Neutrophil (primary cell): ENCODE data around the gene PELI3.
A peak's percentile ranks its signal among the peaks of the same experiment; 100 is the strongest.
"Not testable (repeated sequence)": the region's sequence is repeated elsewhere in the genome, so short reads cannot be mapped to it uniquely, and the experiment has no call there.

Experiments used
- H3K27ac ChIP-seq: fragments of 200-600 bp; sonication (generic); 2 replicates; pipeline ENCODE4 v1.5.1; 2016; ENCODE audit warnings: mild to moderate bottlenecking, moderate library complexity
- H3K27me3 ChIP-seq: fragments of 200-600 bp; sonication (generic); 2 replicates; pipeline ENCODE4 v1.6.0; 2016; ENCODE audit warnings: mild to moderate bottlenecking
- H3K36me3 ChIP-seq: fragments of 200-600 bp; sonication (generic); 2 replicates; pipeline ENCODE4 v1.5.1; 2017
- H3K4me1 ChIP-seq, 2 experiments: fragments of 200-600 bp in 1 of 2; sonication (generic) in 1 of 2; 1 replicate in 1 of 2; 2 replicates in 1 of 2; pipeline versions ENCODE4 v1.5.1 to v1.6.1; 2013 to 2016; ENCODE audit warnings: low read depth in 1 of 2, low read length in 1 of 2, mild to moderate bottlenecking in 1 of 2, moderate library complexity in 1 of 2; ENCODE audit not compliant: control insufficient read depth in 1 of 2, insufficient read depth in 1 of 2
- H3K4me3 ChIP-seq, 2 experiments: fragments of 200-600 bp in 1 of 2; sonication (generic) in 1 of 2; 1 replicate in 1 of 2; 2 replicates in 1 of 2; pipeline ENCODE4 v1.5.1; 2013 to 2016; ENCODE audit warnings: low read depth in 1 of 2, low read length in 1 of 2, mild to moderate bottlenecking in 1 of 2, moderate library complexity in 1 of 2
- H3K9me3 ChIP-seq: fragments of 200-600 bp; sonication (generic); 2 replicates; pipeline ENCODE4 v1.5.1; 2016
- CTCF ChIP-seq: fragments of 200-600 bp; sonication (generic); IDR thresholded peaks from 2 replicates; pipeline ENCODE4 v1.5.1; 2016; ENCODE audit warnings: antibody characterized with exemption

The PELI3 gene

DNA sequence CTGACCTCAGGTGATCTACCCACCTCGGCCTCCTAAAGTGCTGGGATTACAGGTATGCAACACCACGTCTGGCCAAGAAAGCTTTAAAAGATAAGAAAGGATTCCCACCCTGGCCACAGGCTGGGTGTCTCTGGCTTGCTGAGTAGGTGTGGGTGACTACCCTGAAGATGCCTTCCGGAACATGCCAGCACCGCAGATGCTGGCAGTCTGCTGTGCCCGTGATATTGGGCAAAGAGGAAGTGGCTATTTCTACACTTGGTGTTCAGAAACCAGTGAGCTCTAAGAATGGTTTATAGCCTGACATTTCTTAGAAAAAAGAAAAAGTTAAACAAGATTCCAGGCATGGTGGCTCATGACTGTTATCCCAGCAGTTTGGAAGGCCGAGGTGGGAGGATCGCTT is 34.1 kb upstream of the PELI3 start:
- no peak overlapping the region for H3K4me3 ChIP-seq
- no peak for TF ChIP-seq CTCF
- H3K27ac ChIP-seq: peak overlapping the region; percentile 68
- no peaks in the 10 kb centered on the region for H3K9me3 ChIP-seq
- H3K36me3 ChIP-seq: peaks cover 7% of the 10 kb centered on the region
- peaks cover 14 to 21% of the 10 kb centered on the region in 2 experiments for H3K4me1 ChIP-seq
- no peaks in the 10 kb centered on the region for H3K27me3 ChIP-seq

DNA sequence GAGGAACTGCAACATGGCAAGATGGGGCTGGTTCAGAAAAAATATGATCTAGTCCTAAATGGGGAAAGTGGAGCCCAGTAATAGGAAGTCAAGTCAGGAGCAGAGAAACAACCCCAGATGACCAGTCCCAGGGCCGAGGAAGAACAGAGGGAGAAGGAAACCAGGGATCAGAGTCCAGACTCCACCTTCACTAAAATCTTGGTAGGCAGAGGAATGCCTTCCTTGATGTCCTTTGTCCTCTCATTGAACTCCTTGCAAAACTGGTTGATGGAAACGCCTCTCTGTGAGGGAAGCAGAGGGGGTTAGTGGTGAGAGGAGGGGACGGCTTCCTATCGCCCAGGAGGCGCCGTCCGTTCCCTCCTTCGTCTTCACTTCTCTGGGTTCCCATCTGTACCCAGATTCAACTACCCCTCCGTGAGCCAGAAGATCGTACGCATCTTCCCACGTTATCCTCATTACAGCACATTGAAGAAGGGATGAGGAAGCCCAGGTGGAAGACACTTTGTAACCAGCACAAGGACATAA is 28.7 kb upstream of the PELI3 start:
- no peaks in the 10 kb centered on the region for H3K27me3 ChIP-seq
- no peaks in the 10 kb centered on the region for H3K9me3 ChIP-seq
- peaks cover 16 to 18% of the 10 kb centered on the region in 2 experiments for H3K4me1 ChIP-seq
- H3K36me3 ChIP-seq: peaks cover 7% of the 10 kb centered on the region
- peak overlapping the region; percentile 89 for H3K27ac ChIP-seq
- peak overlapping the region; percentile 84 to 93 for H3K4me3 ChIP-seq
- no peak for TF ChIP-seq CTCF

DNA sequence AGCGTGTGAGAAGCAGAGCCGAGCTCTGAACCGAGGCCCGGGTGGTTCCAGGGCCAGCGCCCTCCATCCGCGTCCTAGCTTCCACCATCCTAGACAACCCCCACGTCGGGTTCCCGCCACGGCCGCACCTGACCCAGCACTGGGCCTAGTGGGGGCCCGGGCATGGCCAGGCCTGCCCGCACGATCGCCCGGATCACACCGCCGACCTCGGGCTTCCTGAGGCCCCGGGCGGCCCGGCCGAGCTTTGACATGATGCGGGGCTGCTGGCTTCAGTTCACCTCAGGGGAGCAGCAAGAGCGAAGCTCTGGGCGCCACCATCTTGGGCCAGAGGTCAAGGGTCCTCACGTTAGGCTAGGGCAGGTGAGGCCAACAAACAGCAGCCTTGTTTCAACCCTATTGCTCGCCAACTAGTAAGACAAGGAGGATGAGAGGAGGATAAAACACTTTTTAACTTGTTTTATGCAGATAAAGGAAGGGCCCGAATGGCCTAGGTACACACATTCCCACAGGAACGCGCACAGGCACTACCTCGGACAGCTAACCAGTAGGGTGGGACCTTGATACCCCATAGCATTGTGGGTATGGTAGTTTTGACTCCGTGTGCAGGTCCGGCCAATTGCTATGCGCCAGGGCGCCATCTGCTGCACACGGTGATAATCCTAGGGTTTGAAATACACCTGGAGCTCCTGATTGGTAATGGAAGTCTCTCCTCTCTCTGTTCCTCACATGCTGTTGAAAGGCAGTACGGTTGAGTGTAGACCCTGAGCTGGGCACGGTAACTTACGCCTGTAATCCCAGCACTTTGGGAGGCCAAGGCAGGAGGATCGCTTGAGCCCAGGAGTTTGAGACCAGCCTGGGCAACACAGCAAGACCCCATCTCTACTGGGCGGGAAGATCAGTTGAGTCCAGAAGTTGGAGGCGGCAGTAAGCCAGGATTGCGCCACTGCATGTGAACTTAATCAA is 27.9 kb upstream of the PELI3 start, which contains the start of gene MRPL11:
TSS of gene MRPL11 (minus strand) at position 345 of the 963 bp plus-strand sequence. CDS start at position 251, 94 bp downstream.
- peak within 1 kb of the TSS; percentile 84 to 93 for H3K4me3 ChIP-seq
- H3K27me3 ChIP-seq: no peaks in the 10 kb centered on the region
- peaks cover 20% of the 10 kb centered on the region in 2 experiments for H3K4me1 ChIP-seq
- peak; percentile 74 for TF ChIP-seq CTCF
- peak within 1 kb of the TSS; percentile 89 for H3K27ac ChIP-seq
- no peaks in the 10 kb centered on the region for H3K9me3 ChIP-seq
- peaks cover 7% of the 10 kb centered on the region for H3K36me3 ChIP-seq

- H3K4me3 ChIP-seq: not testable (repeated sequence)
- peaks cover 26% of the 10 kb centered on the region in 2 experiments for H3K4me1 ChIP-seq
Observed at GRCh38 chr11:66440101-66440939, 26.4 kb upstream of the PELI3 start.

DNA sequence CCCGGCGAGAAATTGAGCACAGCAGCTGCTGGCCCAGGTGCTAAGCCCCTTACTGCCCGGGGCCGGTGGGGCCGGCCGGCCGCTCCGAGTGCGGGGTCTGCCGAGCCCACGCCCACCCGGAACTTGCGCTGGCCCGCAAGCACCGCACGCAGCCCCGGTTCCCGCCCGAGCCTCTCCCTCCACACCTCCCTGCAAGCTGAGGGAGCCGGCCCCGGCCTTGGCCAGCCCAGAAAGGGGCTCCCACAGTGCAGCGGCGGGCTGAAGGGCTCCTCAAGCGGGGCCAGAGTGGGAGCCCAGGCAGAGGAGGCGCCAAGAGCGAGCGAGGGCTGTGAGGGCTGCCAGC is 25.8 kb upstream of the PELI3 start:
- H3K36me3 ChIP-seq, H3K4me3 ChIP-seq, H3K27me3 ChIP-seq, H3K9me3 ChIP-seq, H3K27ac ChIP-seq: not testable (repeated sequence)
- H3K4me1 ChIP-seq: peaks cover 26% of the 10 kb centered on the region in 2 experiments

More at GRCh38 chr11:66440101-66440939, 26.4 kb upstream of the PELI3 start:
- H3K27ac ChIP-seq, H3K9me3 ChIP-seq, H3K36me3 ChIP-seq, H3K27me3 ChIP-seq: not testable (repeated sequence)

- Histone ChIP-seq H3K27me3 (no peaks in the 10 kb centered on the region), H3K9me3 (no peaks in the 10 kb centered on the region), H3K4me1 (peaks cover 19 to 23% of the 10 kb centered on the region in 2 experiments), H3K4me3 (no peak overlapping the region), H3K36me3 (no peaks in the 10 kb centered on the region), H3K27ac (peak overlapping the region; percentile 63)
- no peak for TF ChIP-seq CTCF
Observed at GRCh38 chr11:66443602-66444001, 23.1 kb upstream of the PELI3 start.
